NCI-H1694 (cell line): ENCODE data around the gene RSPH1.

ENCODE experiments used
- DNase-seq: peaks from one replicate; lab custom pipeline; 2025; lab: John Stamatoyannopoulos, UW

The RSPH1 gene

GRCh38 chr21:42429856-42430255, 66.2 kb downstream of the RSPH1 start:
- no peak for DNase-seq

- no peak for DNase-seq
These were observed 67.0 kb downstream of the RSPH1 start for GRCh38 chr21:42429021-42429420.

GRCh38 chr21:42427809-42428419, 68.1 kb downstream of the RSPH1 start:
- DNase-seq, result no peak

- no peak for DNase-seq
These were observed 69.0 kb downstream of the RSPH1 start for GRCh38 chr21:42426876-42427480.

- DNase-seq, result no peak
These were observed 69.6 kb downstream of the RSPH1 start for GRCh38 chr21:42426424-42426823.

GRCh38 chr21:42425591-42425990, 70.4 kb downstream of the RSPH1 start:
- DNase-seq, result no peak

GRCh38 chr21:42424914-42425541, 71.0 kb downstream of the RSPH1 start:
- DNase-seq, result no peak

GRCh38 chr21:42423685-42424084, 72.3 kb downstream of the RSPH1 start:
- DNase-seq, result no peak

- DNase-seq, result no peak
These were observed 72.8 kb downstream of the RSPH1 start for GRCh38 chr21:42423197-42423675.
